Retinal pigment epithelial cell (primary cell): ENCODE results near the gene CLDN9.

Source experiments
- DNase-seq: peaks from one replicate; pipeline ENCODE4 v3.0.0-alpha.2; 2010; ENCODE audit warnings: low read depth
- H3K4me3 ChIP-seq: 2 replicates; pipeline ENCODE4 v1.5.1; 2011; ENCODE audit warnings: mild to moderate bottlenecking, low read length, control low read depth, moderate library complexity
- TF ChIP-seq, protein P1 (sequence below): conservative IDR thresholded peaks from 2 replicates; pipeline ENCODE4 v1.5.1; 2011; ENCODE audit warnings: low read depth, low read length, control low read depth, inconsistent platforms

CLDN9 gene

DNA sequence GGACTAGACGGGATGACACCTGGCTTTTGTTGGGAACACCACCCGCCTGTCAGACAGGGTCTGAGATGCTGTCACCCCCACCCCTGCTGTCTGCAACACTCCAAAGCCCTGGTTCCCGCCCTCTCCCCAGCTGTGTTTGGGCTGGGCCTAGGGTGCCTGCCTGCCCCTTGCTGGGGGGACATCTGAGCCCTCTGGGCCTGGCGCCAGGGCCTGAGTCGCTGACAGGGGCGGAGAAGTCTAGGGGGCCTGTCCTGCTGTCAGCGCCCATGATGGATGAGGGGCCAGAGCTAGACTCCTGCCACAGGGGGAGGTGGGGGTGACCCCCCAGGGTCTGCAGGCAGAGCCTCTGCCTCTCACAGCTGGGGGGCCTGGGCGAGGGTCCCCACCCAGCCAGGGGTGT lies 24.9 kb upstream of the CLDN9 start:
- DNase-seq, result no peak
- TF ChIP-seq, protein P1, sequence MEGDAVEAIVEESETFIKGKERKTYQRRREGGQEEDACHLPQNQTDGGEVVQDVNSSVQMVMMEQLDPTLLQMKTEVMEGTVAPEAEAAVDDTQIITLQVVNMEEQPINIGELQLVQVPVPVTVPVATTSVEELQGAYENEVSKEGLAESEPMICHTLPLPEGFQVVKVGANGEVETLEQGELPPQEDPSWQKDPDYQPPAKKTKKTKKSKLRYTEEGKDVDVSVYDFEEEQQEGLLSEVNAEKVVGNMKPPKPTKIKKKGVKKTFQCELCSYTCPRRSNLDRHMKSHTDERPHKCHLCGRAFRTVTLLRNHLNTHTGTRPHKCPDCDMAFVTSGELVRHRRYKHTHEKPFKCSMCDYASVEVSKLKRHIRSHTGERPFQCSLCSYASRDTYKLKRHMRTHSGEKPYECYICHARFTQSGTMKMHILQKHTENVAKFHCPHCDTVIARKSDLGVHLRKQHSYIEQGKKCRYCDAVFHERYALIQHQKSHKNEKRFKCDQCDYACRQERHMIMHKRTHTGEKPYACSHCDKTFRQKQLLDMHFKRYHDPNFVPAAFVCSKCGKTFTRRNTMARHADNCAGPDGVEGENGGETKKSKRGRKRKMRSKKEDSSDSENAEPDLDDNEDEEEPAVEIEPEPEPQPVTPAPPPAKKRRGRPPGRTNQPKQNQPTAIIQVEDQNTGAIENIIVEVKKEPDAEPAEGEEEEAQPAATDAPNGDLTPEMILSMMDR, result no peak

DNA sequence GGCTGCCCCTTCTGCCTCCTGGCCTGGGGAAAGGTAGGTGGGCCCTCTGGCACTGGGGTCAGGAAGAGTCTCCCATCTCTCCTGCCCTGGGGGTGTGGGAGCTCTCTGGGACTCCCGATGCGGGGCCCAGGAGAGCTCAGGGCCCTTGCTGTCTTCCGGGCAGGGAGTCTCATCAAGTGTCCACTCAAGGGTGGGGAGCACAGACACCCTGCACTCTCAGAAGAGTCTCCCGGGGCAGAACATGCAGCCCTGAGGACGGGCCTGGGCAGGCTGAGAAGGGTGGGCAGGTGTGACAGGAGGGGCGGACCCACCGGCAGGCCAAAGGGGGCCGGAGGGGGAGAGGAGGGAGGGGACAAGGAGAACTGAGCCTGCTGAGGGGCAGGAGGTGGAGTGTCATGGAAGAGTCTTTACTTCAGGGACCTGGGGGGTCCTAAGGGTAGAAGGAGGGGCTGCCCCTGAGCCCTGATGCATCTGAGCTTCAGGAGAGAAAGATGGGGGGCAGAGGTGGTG lies 24.1 kb upstream of the CLDN9 start:
- no peak for DNase-seq
- H3K4me3 ChIP-seq, result no peak overlapping the region
- TF ChIP-seq, protein P1, result no peak

More for the DNA sequence above, 24.9 kb upstream of the CLDN9 start:
- no peak overlapping the region for H3K4me3 ChIP-seq

- no peak overlapping the region for H3K4me3 ChIP-seq
- TF ChIP-seq, protein P1, result no peak
- no peak for DNase-seq
Measured at GRCh38 chr16:2990891-2991290, 21.8 kb upstream of the CLDN9 start.

DNA sequence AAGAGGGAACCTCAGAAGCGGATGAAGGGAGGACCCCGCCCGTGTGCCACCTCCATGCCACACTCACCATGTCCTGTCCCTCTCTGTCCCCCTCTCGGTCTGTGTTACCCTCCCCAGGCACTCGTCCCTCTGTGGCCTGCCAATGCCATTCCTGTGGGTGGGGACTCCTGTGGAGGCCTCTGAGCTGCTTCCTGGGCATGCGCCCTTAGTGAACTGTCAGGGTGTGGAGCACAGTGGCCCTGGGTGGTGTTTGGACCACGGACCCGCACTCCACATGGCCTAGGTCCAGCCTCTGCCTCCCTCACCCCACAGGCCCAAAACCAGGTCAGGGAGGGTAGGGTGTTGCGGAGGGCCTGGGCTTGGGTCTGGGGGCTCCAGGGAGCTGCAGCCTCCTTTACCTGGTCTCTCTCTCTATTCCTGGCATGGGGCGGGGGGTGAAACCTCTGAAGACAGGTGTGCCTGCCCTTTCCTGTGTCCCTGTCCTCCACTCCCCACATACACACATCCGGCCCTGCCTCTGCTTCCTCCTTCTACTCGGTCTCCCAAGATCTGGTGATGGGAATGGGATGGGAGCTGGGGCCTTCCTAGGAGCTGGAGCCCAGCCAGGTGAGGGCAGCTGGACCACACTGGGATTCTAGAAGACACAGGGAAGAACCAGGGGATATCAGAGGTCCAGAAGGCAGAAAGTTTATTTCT lies 21.0 kb upstream of the CLDN9 start:
- no peak overlapping the region for H3K4me3 ChIP-seq
- no peak for DNase-seq
- TF ChIP-seq, protein P1, result no peak

- no peak overlapping the region for H3K4me3 ChIP-seq
- TF ChIP-seq, protein P1, result no peak
- DNase-seq, result no peak
Measured at GRCh38 chr16:2992383-2993081, 20.2 kb upstream of the CLDN9 start.

GRCh38 chr16:2996298-2996697 lies 16.4 kb upstream of the CLDN9 start:
- no peak overlapping the region for H3K4me3 ChIP-seq
- TF ChIP-seq, protein P1, result no peak
- DNase-seq, result no peak
